ENCODE data around the gene VSTM2B.

The VSTM2B gene

GRCh38 chr19:29598496-29598895 is 72.7 kb downstream of the VSTM2B start:
- DNase-seq: no peak

- no peak for DNase-seq
Measured at GRCh38 chr19:29603308-29603707, 77.5 kb downstream of the VSTM2B start.

GRCh38 chr19:29605653-29606419 is 80.0 kb downstream of the VSTM2B start, which contains the start of gene POP4:
POP4 (plus strand) TSS chr19:29606283; CDS start chr19:29606319, 36 bp downstream.
- peak; percentile 97 for DNase-seq

- DNase-seq: no peak
Measured at GRCh38 chr19:29606420-29606747, 80.6 kb downstream of the VSTM2B start.

GRCh38 chr19:29609636-29610035 is 83.8 kb downstream of the VSTM2B start:
- no peak for DNase-seq

GRCh38 chr19:29610213-29610573 is 84.4 kb downstream of the VSTM2B start:
- no peak for DNase-seq

GRCh38 chr19:29610574-29611271 is 84.9 kb downstream of the VSTM2B start:
- DNase-seq: peak; percentile 80

GRCh38 chr19:29612121-29612520 is 86.3 kb downstream of the VSTM2B start:
- no peak for DNase-seq

- DNase-seq: no peak
Measured at GRCh38 chr19:29612801-29613595, 87.2 kb downstream of the VSTM2B start.

- no peak for DNase-seq
Measured at GRCh38 chr19:29614046-29614445, 88.3 kb downstream of the VSTM2B start.

Measured in left hindlimb (tissue), 1 donor.